Measurements from ENCODE around the gene TNNC1.

TNNC1 gene

DNA sequence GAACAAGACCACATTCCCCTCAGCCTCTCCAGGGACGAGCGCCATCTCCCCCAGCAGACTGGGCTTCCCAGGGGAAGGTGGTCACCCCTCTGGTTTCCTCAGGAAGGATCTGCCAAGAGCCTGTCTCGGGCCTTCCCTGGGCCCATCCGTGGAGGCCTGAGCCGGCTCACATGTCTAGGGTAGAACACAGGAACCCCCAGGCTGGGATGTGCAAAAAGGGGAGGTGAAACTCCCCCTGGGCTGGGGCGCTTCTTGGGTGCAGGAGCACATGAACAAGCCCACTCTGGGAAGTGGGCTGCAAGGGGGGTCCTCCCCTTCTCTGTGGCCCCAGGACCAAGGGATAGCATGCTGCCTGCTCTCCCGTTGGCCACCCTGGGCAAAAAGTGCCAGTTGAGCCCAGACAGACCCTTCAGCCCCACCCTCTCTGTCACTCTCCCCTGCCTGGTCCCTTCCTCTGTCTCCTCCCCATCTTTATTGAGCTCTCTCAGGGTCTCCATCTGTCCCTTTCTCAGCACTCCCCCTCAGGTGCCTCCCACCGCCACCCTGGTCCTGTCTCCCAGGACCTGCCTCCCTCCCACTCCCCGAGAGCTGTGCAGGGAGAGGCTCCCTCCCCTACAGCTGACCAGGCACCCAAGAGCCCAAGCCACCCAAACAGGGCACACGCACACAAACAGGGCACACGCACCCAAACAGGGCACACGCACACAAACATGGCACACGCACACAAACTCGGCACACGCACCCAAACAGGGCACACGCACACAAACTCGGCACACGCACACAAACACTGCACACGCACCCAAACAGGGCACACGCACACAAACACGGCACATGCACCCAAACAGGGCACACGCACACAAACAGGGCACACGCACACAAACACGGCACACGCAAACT is 9.8 kb downstream of the TNNC1 start:
- DNase-seq (ENCODE audit: low read depth), result no peak

DNA sequence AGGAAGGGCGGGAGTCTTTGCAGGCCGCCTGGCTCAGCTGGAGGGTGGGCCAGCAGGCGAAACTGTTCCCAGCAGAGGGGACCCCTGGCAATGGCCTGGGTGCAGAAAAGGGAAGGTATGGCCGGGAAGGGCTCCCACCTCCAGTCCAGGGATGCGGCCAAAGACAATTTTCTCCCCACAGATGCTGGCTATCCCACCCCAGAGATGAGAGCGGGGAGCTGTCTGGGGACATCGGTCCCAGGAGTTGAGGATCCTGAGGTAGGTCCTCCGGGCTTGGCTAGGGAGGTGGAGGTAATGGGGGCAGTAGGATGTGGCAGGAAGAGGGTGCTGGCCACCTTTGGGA is 10.6 kb downstream of the TNNC1 start:
- no peak for DNase-seq (ENCODE audit: low read depth)

DNA sequence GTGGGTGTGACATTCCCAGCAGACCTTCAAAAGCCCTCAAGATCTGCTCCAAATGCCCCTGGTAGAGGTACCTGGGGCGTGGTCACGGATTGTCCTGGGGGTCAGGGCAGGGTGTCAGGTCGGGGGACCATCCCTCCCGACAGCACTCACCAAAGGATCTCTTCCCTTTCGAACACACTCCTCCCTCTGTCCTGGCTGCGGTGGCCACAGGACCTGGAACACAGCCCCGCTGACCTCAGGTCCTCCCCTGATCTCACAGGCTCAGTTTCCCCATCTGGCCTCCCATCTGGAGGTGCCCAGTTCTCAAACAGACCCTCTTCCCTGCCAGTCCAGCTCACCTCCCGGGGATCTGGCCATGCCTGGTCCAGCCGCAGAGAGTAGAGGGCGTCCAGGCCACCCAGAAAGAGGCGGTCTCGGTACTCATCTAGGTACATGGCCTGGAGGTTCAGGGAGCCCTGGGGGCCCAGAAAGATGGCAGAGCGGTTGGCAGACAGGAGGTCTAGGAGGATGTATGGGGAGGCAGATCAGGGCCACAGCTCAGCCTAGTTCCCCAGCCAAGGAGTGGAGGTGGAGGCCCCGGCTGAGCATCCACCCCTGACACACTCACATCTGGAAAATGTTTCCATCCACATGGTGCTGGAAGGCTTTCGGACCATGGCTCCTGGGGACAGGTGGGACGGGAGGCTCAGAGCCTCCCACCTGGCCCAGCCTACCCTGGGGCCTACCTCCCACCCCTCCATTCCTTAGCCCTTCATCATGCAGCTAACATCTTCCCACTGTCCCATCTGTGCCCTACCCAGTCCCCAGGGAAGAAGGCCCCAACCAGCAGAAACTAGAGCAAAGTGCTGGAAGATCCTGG is 11.2 kb downstream of the TNNC1 start:
- DNase-seq (ENCODE audit: low read depth), result no peak

DNA sequence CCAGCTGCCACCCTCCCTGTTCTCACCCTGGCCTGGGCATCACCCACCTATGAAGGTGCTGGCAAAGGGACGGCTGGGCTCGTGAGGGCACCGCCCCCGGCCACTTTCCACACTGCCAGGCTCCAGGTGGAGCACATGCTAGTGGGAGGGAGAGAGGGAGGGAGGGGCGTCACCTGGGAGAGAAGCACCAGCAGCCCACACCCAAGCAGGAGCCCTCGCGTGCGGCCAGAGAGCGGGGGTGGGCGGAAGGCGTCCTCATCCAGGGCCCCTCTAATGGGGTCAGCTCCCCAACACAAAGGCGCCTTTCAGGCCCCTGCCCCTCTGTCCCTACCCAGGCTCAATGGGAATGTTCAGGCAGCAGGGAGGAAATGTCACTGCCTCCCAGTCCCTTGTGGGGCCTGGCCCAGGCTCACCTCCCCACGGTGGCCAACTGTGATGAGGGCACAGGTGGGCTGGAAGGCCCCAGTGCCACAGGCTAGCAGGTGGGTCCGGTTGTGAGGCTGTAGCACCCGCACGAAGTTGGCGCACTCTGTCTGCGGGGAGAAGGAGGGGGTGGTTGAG is 12.0 kb downstream of the TNNC1 start:
- DNase-seq (ENCODE audit: low read depth), result no peak

DNA sequence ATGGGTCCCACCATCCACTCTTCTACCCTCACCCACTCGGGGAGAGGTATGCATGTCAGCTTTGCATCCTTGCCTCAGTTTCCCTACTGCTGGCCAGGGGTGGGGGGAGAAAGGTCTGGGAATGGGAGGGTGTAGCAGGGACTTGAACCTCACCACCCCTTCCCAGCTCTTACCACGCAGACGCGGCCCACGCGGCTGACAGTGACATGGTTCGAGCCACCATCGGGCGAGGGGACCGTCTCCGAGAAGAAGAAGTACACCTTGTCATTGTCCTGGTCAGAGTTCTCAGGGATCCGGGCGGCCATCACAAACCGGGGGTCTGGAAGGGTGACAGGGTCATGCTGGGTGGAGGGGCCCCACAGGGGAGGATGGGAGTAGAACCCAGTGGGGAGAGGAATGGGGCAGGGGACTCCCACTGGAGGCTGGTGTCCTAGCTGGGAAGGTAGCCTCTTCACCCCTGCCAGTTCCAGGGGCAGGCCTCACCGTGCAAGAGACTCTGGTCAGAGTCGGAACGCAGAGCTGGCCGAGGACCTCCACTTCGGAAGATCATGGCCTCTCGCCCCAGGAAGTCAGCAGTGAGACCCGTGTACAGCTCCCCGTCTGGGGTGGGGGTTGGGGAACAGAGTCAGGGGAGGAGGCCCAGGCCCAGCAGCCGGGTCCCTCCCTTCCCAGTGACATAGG is 12.6 kb downstream of the TNNC1 start:
- no peak for DNase-seq (ENCODE audit: low read depth)

DNA sequence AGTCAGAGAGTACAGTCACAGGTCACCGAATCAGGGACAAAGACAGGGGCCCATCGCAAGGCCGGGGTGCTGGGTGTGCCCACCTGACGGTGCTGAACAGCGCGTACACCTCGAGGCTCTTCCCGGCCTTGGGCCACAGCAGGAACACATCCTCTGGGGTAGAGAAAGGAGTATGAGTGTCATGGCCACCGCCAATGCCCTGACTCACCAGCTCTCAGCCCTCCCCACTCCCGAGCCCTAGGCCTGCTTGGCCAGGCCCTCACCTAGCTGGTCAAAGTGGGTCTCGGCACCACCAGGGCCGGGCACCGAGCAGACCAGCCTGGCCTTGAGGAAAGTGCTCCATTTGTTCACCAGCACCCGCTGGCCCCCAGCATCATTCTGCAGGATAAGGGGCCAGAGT is 13.2 kb downstream of the TNNC1 start:
- no peak for DNase-seq (ENCODE audit: low read depth)

DNA sequence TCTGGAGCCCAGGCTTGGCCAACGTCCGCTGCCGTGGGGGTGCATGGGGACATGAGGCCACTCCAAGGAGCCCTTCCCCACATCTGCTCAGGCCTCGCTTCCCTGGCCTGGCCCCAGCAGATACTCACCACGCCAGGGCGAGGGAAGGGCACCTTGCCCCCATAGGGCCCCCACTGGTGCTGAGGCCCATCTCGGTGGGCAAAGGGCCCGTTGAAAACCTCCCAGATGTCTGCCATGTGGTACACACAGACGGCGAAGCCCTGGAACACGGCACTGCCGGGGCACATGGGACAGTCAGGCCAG is 13.6 kb downstream of the TNNC1 start:
- no peak for DNase-seq (ENCODE audit: low read depth)

DNA sequence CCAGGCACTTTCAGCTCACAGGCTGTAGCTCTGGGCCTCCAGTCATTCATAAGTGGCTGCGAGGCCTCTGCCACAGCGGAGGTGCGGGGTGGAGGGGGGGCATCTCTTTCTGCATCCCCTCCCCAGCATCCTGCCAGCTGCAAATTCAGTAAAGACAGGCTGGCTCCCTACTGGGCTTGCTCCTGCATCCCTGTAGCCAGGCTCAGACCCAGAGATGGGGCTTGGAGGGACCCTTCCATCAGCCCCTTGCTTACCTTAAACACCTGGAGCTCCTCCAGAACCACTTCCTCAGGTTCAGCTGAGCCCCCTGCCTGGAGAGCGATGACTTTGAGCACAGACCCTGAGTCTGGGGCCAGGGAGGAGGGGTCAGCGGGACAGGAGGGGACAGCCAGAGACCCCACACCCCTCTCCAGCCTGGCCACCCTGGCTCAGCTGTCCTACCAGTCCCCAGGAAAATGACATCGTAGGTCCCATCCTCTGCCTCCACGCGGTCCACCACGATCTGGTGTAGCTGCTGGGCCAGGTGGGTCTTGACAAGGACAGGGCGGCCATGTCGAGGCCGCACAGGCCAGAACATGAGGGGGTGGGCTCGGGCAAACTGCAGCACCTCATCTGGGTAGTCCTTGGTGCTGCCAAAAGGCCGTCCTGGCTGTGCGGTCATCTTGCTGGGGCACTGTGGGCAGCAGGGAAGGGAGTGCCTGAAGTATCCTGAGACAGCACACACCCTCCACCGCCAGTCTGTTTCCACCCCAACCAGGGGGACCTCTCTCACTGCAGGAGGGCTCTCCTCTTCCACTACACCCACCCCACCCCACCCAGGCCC is 14.2 kb downstream of the TNNC1 start:
- no peak for DNase-seq (ENCODE audit: low read depth)

DNA sequence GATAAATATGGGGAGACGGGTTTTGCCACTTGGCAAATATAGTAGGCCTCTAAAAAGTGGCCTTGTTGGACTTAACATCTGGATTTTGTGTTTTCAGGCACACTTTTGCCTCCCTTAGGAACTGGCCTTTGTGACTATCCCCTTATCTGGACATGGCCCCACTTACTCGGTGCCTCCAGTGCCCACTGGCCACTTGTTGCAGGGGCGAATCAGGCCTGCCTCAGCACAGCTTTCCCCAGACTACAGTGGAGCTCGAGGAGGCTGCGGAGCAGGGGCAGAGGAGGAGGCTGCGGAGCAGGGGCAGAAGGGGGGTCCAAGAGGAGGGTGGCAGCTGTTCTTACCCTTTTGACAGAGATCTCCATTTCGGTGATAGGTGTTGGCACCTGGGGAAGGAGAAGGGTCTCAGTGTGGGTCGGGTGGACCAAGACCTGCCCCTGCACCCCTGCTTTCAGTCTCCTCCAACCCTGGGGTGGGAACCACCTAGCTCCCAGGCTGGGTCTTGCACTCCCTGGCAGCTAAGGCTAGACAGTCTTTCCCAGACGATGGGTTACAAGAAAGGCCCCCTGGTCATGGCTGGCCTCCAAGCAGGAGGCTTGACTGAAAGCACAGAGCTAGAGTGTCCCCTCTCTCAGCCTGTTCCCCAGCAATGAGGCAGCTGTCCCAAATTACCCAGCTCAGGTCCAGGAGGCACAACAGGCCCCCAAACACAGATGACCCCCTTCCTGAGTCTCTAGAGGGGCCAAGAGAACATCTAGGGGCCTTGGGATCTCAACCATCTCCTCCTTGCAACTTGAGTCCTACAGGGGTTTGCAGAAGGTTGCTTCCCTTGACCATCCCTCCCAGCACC is 15.0 kb downstream of the TNNC1 start:
- DNase-seq (ENCODE audit: low read depth), result no peak

DNA sequence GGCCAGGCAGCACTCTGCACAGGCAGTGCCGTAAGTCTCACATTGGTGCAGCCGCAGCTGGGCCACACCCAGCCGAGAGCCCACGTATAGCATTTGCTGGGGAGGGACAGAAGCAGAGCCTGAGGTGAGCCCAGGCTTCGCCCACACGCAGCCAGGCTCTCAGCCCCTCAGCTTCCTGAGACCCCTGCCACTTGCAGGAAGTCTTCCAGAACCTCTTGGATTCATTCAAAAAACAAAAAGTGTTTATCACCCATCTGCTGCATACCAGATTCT is 15.8 kb downstream of the TNNC1 start:
- no peak for DNase-seq (ENCODE audit: low read depth)

DNA sequence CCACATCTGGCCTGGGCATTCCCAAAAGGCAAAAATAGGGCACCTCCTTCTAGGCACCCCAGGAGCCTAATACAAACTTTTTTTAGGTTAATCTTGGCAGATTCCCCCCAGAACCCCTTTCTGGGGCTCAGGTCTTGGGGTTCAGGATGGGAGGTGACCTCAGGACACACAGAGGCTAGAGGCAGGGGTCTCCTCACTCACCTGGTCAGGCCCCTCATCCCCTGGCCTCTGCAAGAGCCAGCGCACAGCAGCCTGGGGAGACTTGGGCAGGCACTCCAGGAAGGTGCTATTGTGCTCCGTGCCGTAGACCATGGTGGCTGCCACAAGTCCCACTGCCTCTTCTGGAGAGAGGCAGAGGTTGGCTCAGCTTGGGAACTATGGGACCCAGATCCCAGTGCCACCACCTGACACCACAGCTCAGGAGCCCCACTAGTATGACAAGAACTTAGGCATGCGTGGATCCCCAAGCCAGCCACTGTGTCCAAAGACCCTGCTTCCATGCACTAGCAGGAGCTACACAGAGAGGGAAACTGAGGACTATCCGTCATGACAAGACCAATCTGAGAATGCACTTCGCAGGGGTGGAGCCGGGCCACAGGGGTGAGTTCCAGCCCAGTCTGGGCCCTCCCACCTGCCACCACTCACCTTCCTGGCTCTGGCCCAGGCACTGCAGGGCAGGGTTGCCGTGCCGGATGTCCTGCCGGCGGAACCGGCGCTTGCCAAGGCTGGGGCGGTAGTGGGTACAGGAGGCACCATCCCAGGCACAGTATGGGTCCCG is 16.3 kb downstream of the TNNC1 start:
- DNase-seq (ENCODE audit: low read depth), result no peak

DNA sequence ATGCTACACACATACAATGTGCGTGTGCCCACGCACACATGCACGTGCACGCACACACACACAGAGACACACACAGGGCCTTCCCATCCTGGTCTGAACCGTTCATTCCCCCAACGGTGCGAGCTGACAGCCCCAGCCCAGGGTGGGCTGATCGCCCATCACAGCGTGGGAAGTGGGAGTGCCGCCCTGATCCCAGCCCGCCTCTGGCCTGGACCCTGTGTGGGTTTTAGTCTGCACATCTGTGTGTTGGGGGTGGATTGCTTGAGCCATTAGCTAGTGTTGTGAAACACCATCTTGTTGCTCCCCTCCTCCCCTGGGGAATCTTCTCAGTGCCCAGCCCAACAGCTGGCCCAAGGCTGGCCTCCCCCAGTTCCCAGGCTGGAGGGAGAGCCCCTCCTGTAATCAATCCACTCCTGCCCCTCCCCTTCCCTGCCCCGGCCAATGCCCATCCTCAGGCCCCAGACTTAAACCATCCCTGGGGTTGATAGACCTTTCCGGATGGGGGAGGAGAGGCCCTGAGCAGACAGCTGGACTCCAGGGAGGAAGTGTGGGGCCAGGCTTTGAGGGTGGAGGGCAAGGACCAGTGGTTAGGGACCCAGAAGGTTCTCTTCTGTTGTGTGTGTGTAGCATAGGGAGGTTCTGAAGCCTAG is 17.2 kb downstream of the TNNC1 start:
- DNase-seq (ENCODE audit: low read depth), result no peak

DNA sequence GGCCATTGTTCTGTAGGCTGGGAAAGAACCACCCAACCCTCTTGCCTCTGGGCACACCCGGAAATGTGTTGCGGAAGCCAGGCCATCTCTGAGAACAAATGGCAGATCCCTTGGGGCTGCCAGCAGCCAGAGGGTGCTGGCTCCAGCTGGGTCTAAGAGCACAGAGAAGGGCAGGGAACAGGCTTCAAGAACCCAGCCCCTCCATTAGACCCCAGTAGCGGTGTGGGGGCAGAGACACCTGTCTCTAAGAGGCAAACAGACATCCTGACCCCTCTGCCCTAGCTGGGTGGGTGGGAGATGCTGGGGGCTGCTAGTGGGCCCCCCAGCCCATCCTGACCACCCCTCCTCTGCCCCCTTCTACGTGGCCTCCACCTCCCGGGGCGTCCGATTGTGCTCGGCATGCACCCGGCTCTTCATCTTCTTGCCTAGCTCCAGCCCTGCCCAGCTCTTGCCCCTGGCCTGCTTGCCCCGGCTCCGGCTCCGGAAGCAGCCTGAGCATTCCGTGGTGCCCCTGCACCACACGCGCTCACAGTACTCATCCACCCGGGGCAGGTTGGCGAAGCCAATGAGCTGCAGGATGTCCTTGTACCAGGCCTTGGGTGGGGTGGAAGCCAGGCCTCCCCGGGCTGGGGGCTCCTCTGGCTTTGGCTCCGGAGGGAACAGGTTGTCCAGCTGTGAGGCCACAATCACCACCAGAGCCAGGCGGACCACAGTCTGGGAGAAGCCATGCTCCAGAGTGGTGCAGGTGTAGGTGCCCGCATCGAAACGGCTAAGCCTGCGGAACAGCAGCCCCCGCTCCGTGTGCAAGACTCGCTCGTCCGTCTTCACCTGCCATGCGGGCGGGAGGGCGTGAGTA is 18.4 kb downstream of the TNNC1 start:
- no peak for DNase-seq (ENCODE audit: low read depth)

DNA sequence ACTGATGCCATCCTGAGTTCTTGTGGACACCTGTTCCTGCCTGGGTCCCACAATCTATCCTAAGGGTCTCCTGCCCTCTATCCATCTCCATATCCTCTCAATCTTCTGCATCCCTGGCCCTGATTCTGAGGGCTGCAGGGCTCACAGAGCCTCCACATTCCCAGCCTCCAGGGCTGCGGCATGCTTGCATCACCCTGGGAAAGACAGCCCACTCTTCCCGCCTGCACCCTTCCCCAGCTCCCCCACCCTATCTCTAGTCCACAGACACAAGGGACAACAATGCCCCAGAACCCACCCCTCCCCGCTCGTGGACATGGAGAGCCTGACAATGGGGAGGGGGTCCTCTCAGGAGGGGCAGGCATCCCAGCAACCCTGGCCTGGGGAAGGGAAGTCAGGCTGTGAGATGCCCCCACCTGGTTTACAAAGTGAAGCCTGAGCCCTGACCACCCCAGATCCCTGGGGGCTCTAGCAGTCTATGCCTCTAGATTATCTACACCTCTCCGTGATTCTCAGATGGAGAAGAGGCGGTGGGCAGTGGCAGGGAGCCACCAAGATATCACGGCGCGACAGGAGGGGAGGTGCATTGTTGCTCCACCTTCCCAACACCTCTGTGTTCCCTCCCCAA is 19.2 kb downstream of the TNNC1 start:
- DNase-seq (ENCODE audit: low read depth), result no peak

DNA sequence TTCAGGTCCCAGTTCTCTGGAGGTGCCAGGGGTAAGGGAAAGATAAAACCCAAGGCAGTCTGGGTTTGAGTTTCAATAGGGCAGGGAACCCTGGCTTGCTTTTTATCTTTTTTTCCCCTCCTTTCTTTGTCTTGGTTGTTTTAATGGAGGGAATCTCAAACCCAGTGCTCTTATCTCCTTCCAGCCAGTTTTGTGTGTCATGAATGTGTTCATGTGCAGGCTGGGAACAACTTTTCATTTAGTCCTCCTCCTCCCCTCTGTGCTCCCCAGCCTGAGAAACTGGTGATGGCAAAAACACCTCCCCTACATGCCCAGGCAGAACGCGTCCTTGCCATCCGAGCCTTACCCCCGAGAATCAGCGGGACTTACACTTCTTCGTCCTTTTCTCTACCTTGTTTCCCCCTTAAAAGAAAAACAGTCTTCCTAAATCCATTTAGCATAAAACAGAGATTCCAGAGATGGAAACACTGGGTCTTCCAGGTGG is 19.8 kb downstream of the TNNC1 start:
- no peak for DNase-seq (ENCODE audit: low read depth)

DNA sequence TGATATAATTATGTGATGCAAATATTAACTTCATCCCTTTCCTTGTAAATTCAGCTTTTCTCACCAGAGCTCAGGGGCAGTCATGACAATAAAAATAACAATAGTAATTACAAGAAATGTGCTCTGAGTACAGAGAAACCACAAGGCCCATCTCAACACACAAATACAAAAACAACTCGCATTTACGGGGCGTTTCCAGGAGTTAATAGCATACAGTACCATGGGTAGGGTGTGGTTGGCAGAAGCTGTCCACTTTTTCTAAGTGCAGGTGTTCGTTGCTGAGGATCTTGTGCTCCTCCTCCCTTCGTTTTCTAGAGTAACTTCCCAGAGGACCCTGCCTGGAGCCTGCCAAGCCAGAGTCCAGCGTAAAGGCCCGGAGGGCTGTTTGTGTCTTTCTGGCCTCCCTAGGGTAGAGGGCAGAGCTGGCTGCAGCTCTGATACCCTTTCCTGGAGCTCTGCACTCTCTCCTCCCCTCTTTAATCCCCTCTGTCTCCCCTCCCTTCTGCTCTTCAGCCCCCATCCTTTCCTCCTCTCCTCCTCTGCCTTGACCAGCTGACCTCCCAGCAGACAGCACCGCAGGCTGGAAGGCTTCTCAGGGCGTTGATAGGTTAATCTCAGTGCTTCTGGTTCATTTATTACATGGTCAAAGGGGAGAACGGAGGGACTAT is 20.4 kb downstream of the TNNC1 start:
- no peak for DNase-seq (ENCODE audit: low read depth)

DNA sequence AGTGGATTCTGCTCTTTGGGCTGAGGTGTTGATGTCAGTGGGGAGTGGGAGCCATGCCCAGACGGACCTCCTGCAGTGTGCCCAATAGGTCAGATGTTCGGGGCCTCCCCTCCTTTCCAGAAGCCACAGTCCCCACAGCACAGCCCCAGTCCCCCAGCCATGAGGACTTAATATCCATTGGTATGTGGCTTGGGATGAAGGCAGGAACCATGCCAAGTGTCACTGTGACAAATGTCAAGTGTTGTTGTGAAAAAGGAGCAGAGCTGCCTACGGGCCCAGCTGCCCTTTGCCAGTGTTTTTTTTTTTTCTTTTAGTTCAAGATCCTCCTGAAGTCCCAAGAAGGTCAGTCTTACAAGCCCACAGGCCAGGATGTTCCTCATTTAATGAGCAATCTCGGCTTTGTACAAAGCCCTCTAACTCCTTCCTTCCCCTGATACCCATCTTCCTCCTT is 21.1 kb downstream of the TNNC1 start:
- DNase-seq (ENCODE audit: low read depth), result no peak

DNA sequence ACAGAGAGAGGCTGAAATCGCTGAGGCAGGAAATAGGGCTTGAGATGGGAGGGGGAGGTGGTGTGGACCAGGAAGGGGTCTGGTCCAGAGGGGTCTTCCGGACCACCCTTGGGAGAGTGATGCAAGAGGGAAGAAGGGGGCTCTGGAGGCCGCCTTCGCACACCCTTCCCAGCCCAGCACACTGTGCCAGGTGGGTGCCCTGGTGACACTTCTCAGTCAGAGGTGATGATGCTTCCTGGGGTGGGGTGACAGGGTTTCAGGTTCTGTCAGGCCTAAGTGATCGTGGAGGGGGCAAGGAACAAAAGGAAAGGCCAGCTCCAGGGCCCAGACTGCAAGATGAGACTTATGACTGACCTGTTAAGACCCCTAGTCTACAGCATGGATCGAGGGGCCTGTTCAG is 21.6 kb downstream of the TNNC1 start:
- no peak for DNase-seq (ENCODE audit: low read depth)
